ENCODE data around the gene MSLN.

MSLN gene

GRCh38 chr16:760545-761343 is at the start of gene MSLN:
Gene MSLN (plus strand): TSS chr16:760734. CDS start chr16:762681, 1,947 bp downstream.
- no peak for DNase-seq

GRCh38 chr16:711084-711483 is 49.5 kb upstream of the MSLN start:
- DNase-seq = no peak

GRCh38 chr16:711548-712320 is 48.8 kb upstream of the MSLN start:
- DNase-seq = peak; percentile 82

- DNase-seq = peak; percentile 55
These were observed 47.7 kb upstream of the MSLN start for GRCh38 chr16:712740-713250.

- no peak for DNase-seq
These were observed 46.5 kb upstream of the MSLN start for GRCh38 chr16:714079-714478.

GRCh38 chr16:714558-715476 is 45.7 kb upstream of the MSLN start, which contains the start of gene METRN:
Gene METRN (plus strand): TSS chr16:715118. CDS start chr16:715290, 172 bp downstream.
- peak; percentile 91 for DNase-seq

GRCh38 chr16:715477-716199 is 44.9 kb upstream of the MSLN start:
- no peak for DNase-seq

GRCh38 chr16:716200-716568 is 44.4 kb upstream of the MSLN start:
- no peak for DNase-seq

- DNase-seq = no peak
These were observed 43.7 kb upstream of the MSLN start for GRCh38 chr16:716768-717325.

- DNase-seq = no peak
These were observed 42.9 kb upstream of the MSLN start for GRCh38 chr16:717450-718245.

- DNase-seq = no peak
These were observed 42.1 kb upstream of the MSLN start for GRCh38 chr16:718389-718788.

GRCh38 chr16:718922-719321 is 41.6 kb upstream of the MSLN start:
- DNase-seq = no peak

GRCh38 chr16:719815-720446 is 40.6 kb upstream of the MSLN start:
- DNase-seq = no peak

GRCh38 chr16:720447-720989 is 40.0 kb upstream of the MSLN start:
- DNase-seq = peak; percentile 35

GRCh38 chr16:720990-721764 is 39.4 kb upstream of the MSLN start, which contains the start of gene ANTKMT:
Gene ANTKMT (plus strand): TSS chr16:721146. CDS start chr16:721275, 129 bp downstream.
- peak; percentile 85 for DNase-seq

- DNase-seq = peak; percentile 53
These were observed 38.6 kb upstream of the MSLN start for GRCh38 chr16:721765-722540.

- DNase-seq = no peak
These were observed 37.5 kb upstream of the MSLN start for GRCh38 chr16:722835-723633.
